A673 (cell line): ENCODE results near the gene UQCC2.

Experiments
- EZH2 ChIP-seq: fragments of 200-600 bp; sonication (generic); IDR thresholded peaks from 2 replicates; pipeline ENCODE4 v1.6.1; 2017; ENCODE audit warnings: borderline replicate concordance, low read depth, mild to moderate bottlenecking, mixed read lengths, antibody characterized with exemption, low read length; ENCODE audit not compliant: poor library complexity, severe bottlenecking
- TF ChIP-seq, protein P1 (sequence below): fragments of 300-800, 200-600 bp; sonication (generic); conservative IDR thresholded peaks from 2 replicates; pipeline ENCODE4 v1.5.1; 2017; ENCODE audit warnings: low read depth, mild to moderate bottlenecking, antibody characterized with exemption, low read length, moderate library complexity, mixed read lengths

GRCh38 chr6:33692078-33692759 lies 19.3 kb downstream of the UQCC2 start:
- TF ChIP-seq, protein P1, sequence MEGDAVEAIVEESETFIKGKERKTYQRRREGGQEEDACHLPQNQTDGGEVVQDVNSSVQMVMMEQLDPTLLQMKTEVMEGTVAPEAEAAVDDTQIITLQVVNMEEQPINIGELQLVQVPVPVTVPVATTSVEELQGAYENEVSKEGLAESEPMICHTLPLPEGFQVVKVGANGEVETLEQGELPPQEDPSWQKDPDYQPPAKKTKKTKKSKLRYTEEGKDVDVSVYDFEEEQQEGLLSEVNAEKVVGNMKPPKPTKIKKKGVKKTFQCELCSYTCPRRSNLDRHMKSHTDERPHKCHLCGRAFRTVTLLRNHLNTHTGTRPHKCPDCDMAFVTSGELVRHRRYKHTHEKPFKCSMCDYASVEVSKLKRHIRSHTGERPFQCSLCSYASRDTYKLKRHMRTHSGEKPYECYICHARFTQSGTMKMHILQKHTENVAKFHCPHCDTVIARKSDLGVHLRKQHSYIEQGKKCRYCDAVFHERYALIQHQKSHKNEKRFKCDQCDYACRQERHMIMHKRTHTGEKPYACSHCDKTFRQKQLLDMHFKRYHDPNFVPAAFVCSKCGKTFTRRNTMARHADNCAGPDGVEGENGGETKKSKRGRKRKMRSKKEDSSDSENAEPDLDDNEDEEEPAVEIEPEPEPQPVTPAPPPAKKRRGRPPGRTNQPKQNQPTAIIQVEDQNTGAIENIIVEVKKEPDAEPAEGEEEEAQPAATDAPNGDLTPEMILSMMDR: no peak
- no peak for TF ChIP-seq EZH2
